Liver (tissue), 9 donors: ENCODE data around the gene TAAR2. TPM values are rescaled to one million over a fixed set of nuclear protein-coding genes. Genes with fewer than 3 reads are reported as not detected.

Experiments used
- DNase-seq: peaks from one replicate; pipeline ENCODE4 v3.0.0-alpha.2; 2017; ENCODE audit warnings: low spot score
- H3K27ac ChIP-seq, 2 donors: one replicate each; pipeline ENCODE4 v1.7.0; 2013; ENCODE audit warnings: inconsistent platforms in 2 of 2, low read length in 2 of 2, control low read depth in 1 of 2, low read depth in 1 of 2, mild to moderate bottlenecking in 1 of 2
- H3K27me3 ChIP-seq, 4 donors: one replicate each; pipeline versions ENCODE4 v1.6.1 to v1.7.0; 2013; ENCODE audit warnings: low read length in 3 of 4, inconsistent platforms in 1 of 4, mild to moderate bottlenecking in 1 of 4, moderate library complexity in 1 of 4; ENCODE audit not compliant: control insufficient read depth in 4 of 4, insufficient read depth in 4 of 4
- H3K36me3 ChIP-seq, 4 donors: one replicate each; pipeline versions ENCODE4 v1.6.1 to v1.7.0; 2013; ENCODE audit warnings: low read length in 3 of 4, mild to moderate bottlenecking in 3 of 4, low read depth in 1 of 4, moderate library complexity in 1 of 4; ENCODE audit not compliant: control insufficient read depth in 4 of 4, insufficient read depth in 3 of 4
- H3K4me1 ChIP-seq, 4 donors: one replicate each; pipeline versions ENCODE4 v1.6.1 to v1.7.0; 2013; ENCODE audit warnings: low read length in 3 of 4, mild to moderate bottlenecking in 3 of 4, moderate library complexity in 1 of 4; ENCODE audit not compliant: control insufficient read depth in 4 of 4, insufficient read depth in 4 of 4
- H3K4me3 ChIP-seq, 3 donors: one replicate each; pipeline versions ENCODE4 v1.6.1 to v1.7.0; 2013; ENCODE audit warnings: low read length in 3 of 3, control low read depth in 1 of 3, low read depth in 1 of 3, mild to moderate bottlenecking in 1 of 3
- H3K9ac ChIP-seq, 2 donors: one replicate each; pipeline ENCODE4 v1.7.0; 2013; ENCODE audit warnings: low read length in 2 of 2, mild to moderate bottlenecking in 2 of 2, moderate library complexity in 2 of 2, control low read depth in 1 of 2, low read depth in 1 of 2
- H3K9me3 ChIP-seq, 4 donors: one replicate each; pipeline versions ENCODE4 v1.6.1 to v1.7.0; 2013; ENCODE audit warnings: low read length in 3 of 4; ENCODE audit not compliant: control insufficient read depth in 4 of 4
- EGR1 ChIP-seq, 2 donors: IDR thresholded peaks; 2 replicates each; pipeline ENCODE4 v1.6.1; 2016 to 2018; ENCODE audit warnings: antibody characterized with exemption in 2 of 2, low read depth in 2 of 2
- FOXA1 ChIP-seq: IDR thresholded peaks from 2 replicates; pipeline ENCODE4 v1.6.1; 2016; ENCODE audit warnings: antibody characterized with exemption
- GABPA ChIP-seq, 2 donors: IDR thresholded peaks in 1 of 2; conservative IDR thresholded peaks in 1 of 2; 2 replicates each; pipeline ENCODE4 v1.6.1; 2016; ENCODE audit warnings: antibody characterized with exemption in 2 of 2, mild to moderate bottlenecking in 1 of 2, moderate library complexity in 1 of 2
- HNF4A ChIP-seq, 2 donors: conservative IDR thresholded peaks; 2 replicates each; pipeline ENCODE4 v1.6.1; 2016; ENCODE audit warnings: antibody characterized with exemption in 2 of 2, mild to moderate bottlenecking in 2 of 2
- HNF4G ChIP-seq: IDR thresholded peaks from 2 replicates; pipeline ENCODE4 v1.6.1; 2016; ENCODE audit warnings: antibody characterized with exemption
- JUND ChIP-seq, 2 donors: IDR thresholded peaks; 2 replicates each; pipeline ENCODE4 v1.6.1; 2016; ENCODE audit warnings: antibody characterized with exemption in 2 of 2
- NR2F2 ChIP-seq: IDR thresholded peaks from 2 replicates; pipeline ENCODE4 v1.6.1; 2016; ENCODE audit warnings: antibody characterized with exemption
- RAD21 ChIP-seq, 2 donors: IDR thresholded peaks; 2 replicates each; pipeline ENCODE4 v1.6.1; 2016; ENCODE audit warnings: antibody characterized with exemption in 2 of 2, mild to moderate bottlenecking in 2 of 2
- RXRA ChIP-seq, 2 donors: IDR thresholded peaks; 2 replicates each; pipeline ENCODE4 v1.6.1; 2017 to 2018; ENCODE audit warnings: antibody characterized with exemption in 2 of 2, mild to moderate bottlenecking in 1 of 2
- SP1 ChIP-seq: IDR thresholded peaks from 2 replicates; pipeline ENCODE4 v1.6.1; 2018; ENCODE audit warnings: antibody characterized with exemption, mild to moderate bottlenecking
- YY1 ChIP-seq: IDR thresholded peaks from 2 replicates; pipeline ENCODE4 v1.6.1; 2016; ENCODE audit warnings: antibody characterized with exemption, mild to moderate bottlenecking
- WGBS: extraction: QIAGEN DNeasy Blood & Tissue Kit; methylation state at CpG from one replicate; pipeline ENCODE4 v1.1.7; 2013; 5-methylcytosine and 5-hydroxymethylcytosine counted together
- polyA plus RNA-seq, 2 donors: library from polyadenylated mRNA; stranded (reverse) in 1 of 2; unstranded in 1 of 2; fragments of 200-250 nt in 1 of 2; fragments of >200 nt in 1 of 2; fragmentation: Nextera tagmentation in 1 of 2; extraction: Ambion mirVana in 1 of 2; gene quantifications; one replicate each; pipeline versions ENCODE4 v1.2.1 to v1.2.3, GENCODE V29; 2013 to 2015
- total RNA-seq, 2 donors: library from RNA; depleted of rRNA; stranded (reverse); fragments of >200 nt; gene quantifications; one replicate each; pipeline ENCODE4 v1.2.3, GENCODE V29; 2014
- TF ChIP-seq, protein P1 (sequence below): fragments of 150-350 bp; IDR thresholded peaks from 2 replicates; pipeline ENCODE4 v1.5.1; 2017; ENCODE audit warnings: improper control_type of control experiment, low read depth, low read length; ENCODE audit not compliant: missing input control
- TF ChIP-seq, protein P2 (sequence below): IDR thresholded peaks from 2 replicates; pipeline ENCODE4 v1.6.1; 2016; ENCODE audit warnings: antibody characterized with exemption
- TF ChIP-seq, protein P3 (sequence below): IDR thresholded peaks from 2 replicates; pipeline ENCODE4 v1.6.1; 2016; ENCODE audit warnings: antibody characterized with exemption
- donor health status: healthy.
- donor health status: healthy.
- donor health status: healthy.
- donor health status: healthy.
- donor health status: healthy.

Gene TAAR2
- total and polyA plus RNA-seq, 4 donors = not detected

DNA sequence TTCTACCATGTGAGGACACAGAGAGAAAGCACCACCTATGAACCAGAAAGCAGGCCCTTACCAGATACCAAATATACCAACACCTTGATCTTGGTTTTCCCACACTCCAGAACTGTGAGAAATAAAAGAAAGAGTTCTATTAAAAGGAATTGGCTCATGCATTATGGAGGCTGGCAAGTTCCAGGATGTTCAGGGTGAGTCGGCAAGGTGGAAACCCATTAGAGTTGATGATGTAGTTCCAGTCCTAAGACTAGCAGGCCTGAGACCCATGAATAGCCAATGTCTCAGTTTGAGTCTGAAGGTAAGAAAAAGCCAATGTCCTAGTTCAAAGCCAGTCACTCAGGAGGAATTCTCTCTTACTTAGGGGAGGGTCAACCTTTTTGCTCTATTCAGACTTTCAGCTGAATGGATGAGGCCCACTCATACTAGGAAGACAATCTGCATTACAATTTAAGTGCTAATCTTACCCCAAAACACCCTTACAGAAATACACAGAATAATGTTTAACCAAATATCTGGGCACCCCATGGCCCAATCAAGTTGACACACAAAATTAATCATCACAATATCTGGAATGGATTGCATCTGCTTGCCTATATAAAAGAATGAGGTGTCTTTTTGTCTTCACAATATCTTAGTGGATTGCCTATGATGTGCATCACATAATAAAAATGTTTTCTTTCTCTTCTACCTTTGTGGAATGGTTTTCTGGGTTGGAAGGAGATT is 40.4 kb upstream of the TAAR2 start (continued):
- TF ChIP-seq, protein P1, sequence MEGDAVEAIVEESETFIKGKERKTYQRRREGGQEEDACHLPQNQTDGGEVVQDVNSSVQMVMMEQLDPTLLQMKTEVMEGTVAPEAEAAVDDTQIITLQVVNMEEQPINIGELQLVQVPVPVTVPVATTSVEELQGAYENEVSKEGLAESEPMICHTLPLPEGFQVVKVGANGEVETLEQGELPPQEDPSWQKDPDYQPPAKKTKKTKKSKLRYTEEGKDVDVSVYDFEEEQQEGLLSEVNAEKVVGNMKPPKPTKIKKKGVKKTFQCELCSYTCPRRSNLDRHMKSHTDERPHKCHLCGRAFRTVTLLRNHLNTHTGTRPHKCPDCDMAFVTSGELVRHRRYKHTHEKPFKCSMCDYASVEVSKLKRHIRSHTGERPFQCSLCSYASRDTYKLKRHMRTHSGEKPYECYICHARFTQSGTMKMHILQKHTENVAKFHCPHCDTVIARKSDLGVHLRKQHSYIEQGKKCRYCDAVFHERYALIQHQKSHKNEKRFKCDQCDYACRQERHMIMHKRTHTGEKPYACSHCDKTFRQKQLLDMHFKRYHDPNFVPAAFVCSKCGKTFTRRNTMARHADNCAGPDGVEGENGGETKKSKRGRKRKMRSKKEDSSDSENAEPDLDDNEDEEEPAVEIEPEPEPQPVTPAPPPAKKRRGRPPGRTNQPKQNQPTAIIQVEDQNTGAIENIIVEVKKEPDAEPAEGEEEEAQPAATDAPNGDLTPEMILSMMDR = no peak
- TF ChIP-seq, protein P2, sequence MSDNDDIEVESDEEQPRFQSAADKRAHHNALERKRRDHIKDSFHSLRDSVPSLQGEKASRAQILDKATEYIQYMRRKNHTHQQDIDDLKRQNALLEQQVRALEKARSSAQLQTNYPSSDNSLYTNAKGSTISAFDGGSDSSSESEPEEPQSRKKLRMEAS = no peak
- TF ChIP-seq, protein P3, sequence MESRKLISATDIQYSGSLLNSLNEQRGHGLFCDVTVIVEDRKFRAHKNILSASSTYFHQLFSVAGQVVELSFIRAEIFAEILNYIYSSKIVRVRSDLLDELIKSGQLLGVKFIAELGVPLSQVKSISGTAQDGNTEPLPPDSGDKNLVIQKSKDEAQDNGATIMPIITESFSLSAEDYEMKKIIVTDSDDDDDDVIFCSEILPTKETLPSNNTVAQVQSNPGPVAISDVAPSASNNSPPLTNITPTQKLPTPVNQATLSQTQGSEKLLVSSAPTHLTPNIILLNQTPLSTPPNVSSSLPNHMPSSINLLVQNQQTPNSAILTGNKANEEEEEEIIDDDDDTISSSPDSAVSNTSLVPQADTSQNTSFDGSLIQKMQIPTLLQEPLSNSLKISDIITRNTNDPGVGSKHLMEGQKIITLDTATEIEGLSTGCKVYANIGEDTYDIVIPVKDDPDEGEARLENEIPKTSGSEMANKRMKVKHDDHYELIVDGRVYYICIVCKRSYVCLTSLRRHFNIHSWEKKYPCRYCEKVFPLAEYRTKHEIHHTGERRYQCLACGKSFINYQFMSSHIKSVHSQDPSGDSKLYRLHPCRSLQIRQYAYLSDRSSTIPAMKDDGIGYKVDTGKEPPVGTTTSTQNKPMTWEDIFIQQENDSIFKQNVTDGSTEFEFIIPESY = no peak

DNA sequence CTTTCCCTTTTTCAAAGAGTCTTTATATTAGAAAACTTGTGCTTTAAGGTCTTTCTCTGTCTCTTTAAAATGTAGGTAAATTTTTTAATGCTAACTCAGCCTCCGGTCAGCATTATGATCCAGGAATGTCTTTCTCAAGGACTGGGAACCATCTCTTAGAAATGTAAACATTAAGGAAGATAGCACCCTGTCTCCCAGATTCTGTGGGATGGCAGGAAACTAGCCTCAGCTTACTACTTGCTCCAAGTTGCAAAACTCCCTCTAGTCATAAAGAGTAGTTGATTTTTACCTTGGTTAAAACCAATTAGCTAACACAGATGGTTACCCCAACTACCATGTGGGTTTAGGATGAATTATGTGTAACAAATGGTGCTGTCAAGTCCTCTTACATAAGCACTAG is 39.6 kb upstream of the TAAR2 start:
- no peaks in the 10 kb centered on the region for H3K36me3 ChIP-seq
- H3K4me3 ChIP-seq = no peak overlapping the region
- H3K9me3 ChIP-seq = no peaks in the 10 kb centered on the region
- H3K9ac ChIP-seq = no peak overlapping the region
- DNase-seq = no peak
- TF ChIP-seq NR2F2 = no peak
- TF ChIP-seq, protein P3 = no peak
- no peak for TF ChIP-seq RAD21 (IDR thresholded peaks at IDR 0.05)
- WGBS = 83% methylated on average over 1 of the region's 1 CpG
- H3K4me1 ChIP-seq = no peaks in the 10 kb centered on the region
- H3K27me3 ChIP-seq = no peaks in the 10 kb centered on the region
- no peak overlapping the region for H3K27ac ChIP-seq

DNA sequence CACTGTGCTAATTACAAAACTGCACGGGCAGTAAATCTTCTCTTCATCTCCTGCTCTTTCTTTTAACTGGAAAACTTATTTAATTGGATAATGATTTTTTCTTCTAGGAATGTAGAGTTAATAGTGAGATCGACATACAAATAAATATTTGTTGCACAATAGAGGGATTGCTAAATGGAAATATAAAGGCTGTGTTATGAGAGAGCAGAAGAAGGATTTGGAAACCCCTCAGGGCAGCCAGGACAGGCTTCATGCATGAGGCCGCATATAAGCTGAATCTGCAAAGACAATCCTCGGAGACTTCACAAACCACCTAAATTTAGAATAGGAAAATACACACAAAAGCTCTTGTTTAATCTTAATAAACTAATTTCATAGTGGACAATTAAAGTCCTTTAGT is 37.8 kb upstream of the TAAR2 start:
- 79% methylated on average over 4 of the region's 4 CpGs for WGBS
- Histone ChIP-seq H3K9ac (no peak overlapping the region), H3K9me3 (no peaks in the 10 kb centered on the region), H3K4me1 (no peaks in the 10 kb centered on the region), H3K27ac (no peak overlapping the region), H3K27me3 (no peaks in the 10 kb centered on the region), H3K4me3 (no peak overlapping the region), H3K36me3 (no peaks in the 10 kb centered on the region)
- DNase-seq = no peak
- no peak for TF ChIP-seq RAD21 (IDR thresholded peaks at IDR 0.05)
- TF ChIP-seq NR2F2 = no peak
- no peak for TF ChIP-seq YY1
- TF ChIP-seq GABPA (IDR thresholded peaks at IDR 0.05 in 1 of 2, conservative IDR thresholded peaks at IDR 0.05 in 1 of 2) = no peak
- no peak for TF ChIP-seq SP1
- TF ChIP-seq, protein P2 = no peak
- TF ChIP-seq HNF4G = no peak
- TF ChIP-seq, protein P1 = no peak
- TF ChIP-seq HNF4A (conservative IDR thresholded peaks at IDR 0.05) = no peak
- TF ChIP-seq EGR1 (IDR thresholded peaks at IDR 0.05; ENCODE audit: low read depth in 2 of 2) = no peak
- TF ChIP-seq RXRA (IDR thresholded peaks at IDR 0.05) = no peak
- TF ChIP-seq, protein P3 = no peak
- no peak for TF ChIP-seq JUND (IDR thresholded peaks at IDR 0.05)
- no peak for TF ChIP-seq FOXA1
